ENCODE measurements around the gene CLCN5. TPM values are rescaled to one million over a fixed set of nuclear protein-coding genes. Genes with fewer than 3 reads are reported as not detected.

Gene CLCN5
- total RNA-seq, 3 donors from 2014 or later, result 5.0 to 7.5 (median 6.6) TPM

GRCh38 chrX:49993661-49994060 lies 71.3 kb downstream of the CLCN5 start:
- TF ChIP-seq CTCF (IDR thresholded peaks at IDR 0.05), result no peak
- no peak for TF ChIP-seq POLR2AphosphoS5 (IDR thresholded peaks at IDR 0.05)
- no peak for TF ChIP-seq POLR2A (IDR thresholded peaks at IDR 0.05)
- Histone ChIP-seq H3K4me1 (no peaks in the 10 kb centered on the region), H3K27me3 (peaks cover 0 to 37% of the 10 kb centered on the region in 2 donors), H3K9me3 (no peaks in the 10 kb centered on the region), H3K27ac (no peak overlapping the region), H3K36me3 (no peaks in the 10 kb centered on the region), H3K4me3 (no peak overlapping the region)
- DNase-seq (ENCODE audit: low spot score in 2 of 2), result no peak
- intact Hi-C loops (cut with DNase I; ENCODE audit: low total_unique reads), result no loop called here

GRCh38 chrX:49995107-49995731 lies 72.8 kb downstream of the CLCN5 start:
- no peak overlapping the region for H3K4me3 ChIP-seq
- intact Hi-C loops (cut with DNase I; ENCODE audit: low total_unique reads), result no loop called here
- H3K27me3 ChIP-seq, result peaks cover 0 to 43% of the 10 kb centered on the region in 2 donors
- H3K9me3 ChIP-seq, result no peaks in the 10 kb centered on the region
- TF ChIP-seq POLR2A (IDR thresholded peaks at IDR 0.05), result no peak
- TF ChIP-seq POLR2AphosphoS5 (IDR thresholded peaks at IDR 0.05), result no peak
- no peak for TF ChIP-seq CTCF (IDR thresholded peaks at IDR 0.05)
- H3K36me3 ChIP-seq, result no peaks in the 10 kb centered on the region
- no peaks in the 10 kb centered on the region for H3K4me1 ChIP-seq
- no peak overlapping the region for H3K27ac ChIP-seq
- no peak for DNase-seq (ENCODE audit: low spot score in 2 of 2)

GRCh38 chrX:49995795-49996455 lies 73.5 kb downstream of the CLCN5 start:
- Histone ChIP-seq H3K27me3 (peaks cover 0 to 48% of the 10 kb centered on the region in 2 donors), H3K27ac (no peak overlapping the region), H3K9me3 (no peaks in the 10 kb centered on the region), H3K36me3 (no peaks in the 10 kb centered on the region), H3K4me3 (no peak overlapping the region), H3K4me1 (no peaks in the 10 kb centered on the region)
- intact Hi-C loops (cut with DNase I; ENCODE audit: low total_unique reads), result no loop called here
- TF ChIP-seq POLR2AphosphoS5 (IDR thresholded peaks at IDR 0.05) (no peak), CTCF (IDR thresholded peaks at IDR 0.05) (no peak), POLR2A (IDR thresholded peaks at IDR 0.05) (no peak)
- DNase-seq (ENCODE audit: low spot score in 2 of 2), result no peak

GRCh38 chrX:49996474-49996873 lies 74.1 kb downstream of the CLCN5 start:
- Histone ChIP-seq H3K9me3 (no peaks in the 10 kb centered on the region), H3K27me3 (peaks cover 0 to 49% of the 10 kb centered on the region in 2 donors), H3K27ac (no peak overlapping the region), H3K36me3 (no peaks in the 10 kb centered on the region), H3K4me1 (no peaks in the 10 kb centered on the region), H3K4me3 (no peak overlapping the region)
- DNase-seq (ENCODE audit: low spot score in 2 of 2), result no peak
- intact Hi-C loops (cut with DNase I; ENCODE audit: low total_unique reads), result no loop called here
- TF ChIP-seq POLR2A (IDR thresholded peaks at IDR 0.05) (no peak), POLR2AphosphoS5 (IDR thresholded peaks at IDR 0.05) (no peak), CTCF (IDR thresholded peaks at IDR 0.05) (no peak)

GRCh38 chrX:49999087-49999486 lies 76.7 kb downstream of the CLCN5 start:
- H3K36me3 ChIP-seq, result no peaks in the 10 kb centered on the region
- no peaks in the 10 kb centered on the region for H3K4me1 ChIP-seq
- H3K27me3 ChIP-seq, result peaks cover 0 to 52% of the 10 kb centered on the region in 2 donors
- intact Hi-C loops (cut with DNase I; ENCODE audit: low total_unique reads), result no loop called here
- no peak overlapping the region for H3K27ac ChIP-seq
- DNase-seq (ENCODE audit: low spot score in 2 of 2), result no peak
- H3K4me3 ChIP-seq, result no peak overlapping the region
- H3K9me3 ChIP-seq, result no peaks in the 10 kb centered on the region
- TF ChIP-seq CTCF (IDR thresholded peaks at IDR 0.05) (no peak), POLR2A (IDR thresholded peaks at IDR 0.05) (no peak), POLR2AphosphoS5 (IDR thresholded peaks at IDR 0.05) (no peak)

Data from breast epithelium (tissue), 4 donors.